ENCODE results near the gene DHX35.

- TF ChIP-seq YY1 (IDR thresholded peaks at IDR 0.05; ENCODE audit: insufficient read depth, insufficient read length) (no peak), ZNF274 (IDR thresholded peaks at IDR 0.05; ENCODE audit: low read depth, low read length) (no peak), SUZ12 (IDR thresholded peaks at IDR 0.05; ENCODE audit: extremely low read depth, insufficient read depth, insufficient read length) (no peak)
Observed at GRCh38 chr20:38970302-38970701, 8.2 kb downstream of the DHX35 start.
